GM12878 (cell line): ENCODE data around the gene DNAI4.

Experiments used
- CTCF ChIP-seq, 3 experiments: IDR thresholded peaks in 2 of 3; conservative IDR thresholded peaks in 1 of 3; 2 replicates each; pipeline ENCODE4 v1.5.1; 2011; ENCODE audit warnings: low read depth in 3 of 3, low read length in 3 of 3, mild to moderate bottlenecking in 3 of 3, control low read depth in 2 of 3, moderate library complexity in 2 of 3, inconsistent platforms in 1 of 3, mixed read lengths in 1 of 3; ENCODE audit not compliant: control insufficient read depth in 2 of 3, insufficient read depth in 1 of 3; ENCODE audit errors: extremely low read depth in 1 of 3
- EZH2 ChIP-seq: IDR thresholded peaks from 2 replicates; pipeline ENCODE4 v1.6.1; 2012; ENCODE audit warnings: low read depth, mild to moderate bottlenecking, control low read depth, inconsistent platforms, low read length, borderline replicate concordance; ENCODE audit not compliant: control insufficient read depth
- MXI1 ChIP-seq: fragments of 150-350 bp; IDR thresholded peaks from 2 replicates; pipeline ENCODE4 v1.6.1; 2011; ENCODE audit warnings: low read depth, mild to moderate bottlenecking, inconsistent platforms, low read length, improper control_type of control experiment
- RFX5 ChIP-seq: IDR thresholded peaks from 2 replicates; pipeline ENCODE4 v1.6.1; 2011; ENCODE audit warnings: low read depth, low read length, improper control_type of control experiment
- SRF ChIP-seq, 2 experiments: IDR thresholded peaks; 2 replicates each; pipeline ENCODE4 v1.6.1; 2011; ENCODE audit warnings: low read depth in 2 of 2, low read length in 2 of 2, mild to moderate bottlenecking in 1 of 2, moderate library complexity in 1 of 2
- TAF1 ChIP-seq: IDR thresholded peaks from 2 replicates; pipeline ENCODE4 v1.6.1; 2011; ENCODE audit warnings: mild to moderate bottlenecking, low read depth, low read length, borderline replicate concordance
- YY1 ChIP-seq: IDR thresholded peaks from 2 replicates; pipeline ENCODE4 v1.6.1; 2011; ENCODE audit warnings: low read depth, mild to moderate bottlenecking, low read length
- ZNF24 ChIP-seq: fragments of 450-650 bp; IDR thresholded peaks from 2 replicates; pipeline ENCODE4 v1.6.1; 2017; ENCODE audit warnings: antibody characterized with exemption, mild to moderate bottlenecking

GRCh38 chr1:66943361-66943969 lies 18.8 kb upstream of the DNAI4 start:
- TF ChIP-seq RFX5, result no peak
- no peak for TF ChIP-seq EZH2
- TF ChIP-seq CTCF (IDR thresholded peaks at IDR 0.05 in 2 of 3, conservative IDR thresholded peaks at IDR 0.05 in 1 of 3; ENCODE audit: control insufficient read depth in 2 of 3, extremely low read depth in 1 of 3, insufficient read depth in 1 of 3, low read depth in 3 of 3, low read length in 3 of 3), result no peak
- no peak for TF ChIP-seq TAF1
- no peak for TF ChIP-seq ZNF24
- TF ChIP-seq MXI1, result no peak
- TF ChIP-seq SRF (IDR thresholded peaks at IDR 0.05; ENCODE audit: low read depth in 2 of 2, low read length in 2 of 2), result no peak
- TF ChIP-seq YY1, result no peak
